ENCODE results near the gene PTPRM.

PTPRM gene

GRCh38 chr18:8455661-8456614 lies 888.8 kb downstream of the PTPRM start:
- no peak for DNase-seq
